ENCODE data around the gene DCC.

GRCh38 chr18:53115876-53116585, 776.0 kb downstream of the DCC start:
- TF ChIP-seq FOXM1 (IDR thresholded peaks at IDR 0.05; ENCODE audit: borderline replicate concordance): no peak
- TF ChIP-seq SUZ12 (IDR thresholded peaks at IDR 0.05): no peak
- TF ChIP-seq L3MBTL2 (conservative IDR thresholded peaks at IDR 0.05): no peak

Measured in HEK293T (cell line).